Liver (tissue), 9 donors: ENCODE data around the gene ZNF83. TPM values are rescaled to one million over a fixed set of nuclear protein-coding genes. Genes with fewer than 3 reads are reported as not detected.

Experiments
- DNase-seq: peaks from one replicate; pipeline ENCODE4 v3.0.0-alpha.2; 2017; ENCODE audit warnings: low spot score
- H3K27ac ChIP-seq, 2 donors: one replicate each; pipeline ENCODE4 v1.7.0; 2013; ENCODE audit warnings: inconsistent platforms in 2 of 2, low read length in 2 of 2, control low read depth in 1 of 2, low read depth in 1 of 2, mild to moderate bottlenecking in 1 of 2
- H3K27me3 ChIP-seq, 4 donors: one replicate each; pipeline versions ENCODE4 v1.6.1 to v1.7.0; 2013; ENCODE audit warnings: low read length in 3 of 4, inconsistent platforms in 1 of 4, mild to moderate bottlenecking in 1 of 4, moderate library complexity in 1 of 4; ENCODE audit not compliant: control insufficient read depth in 4 of 4, insufficient read depth in 4 of 4
- H3K36me3 ChIP-seq, 4 donors: one replicate each; pipeline versions ENCODE4 v1.6.1 to v1.7.0; 2013; ENCODE audit warnings: low read length in 3 of 4, mild to moderate bottlenecking in 3 of 4, low read depth in 1 of 4, moderate library complexity in 1 of 4; ENCODE audit not compliant: control insufficient read depth in 4 of 4, insufficient read depth in 3 of 4
- H3K4me1 ChIP-seq, 4 donors: one replicate each; pipeline versions ENCODE4 v1.6.1 to v1.7.0; 2013; ENCODE audit warnings: low read length in 3 of 4, mild to moderate bottlenecking in 3 of 4, moderate library complexity in 1 of 4; ENCODE audit not compliant: control insufficient read depth in 4 of 4, insufficient read depth in 4 of 4
- H3K4me3 ChIP-seq, 3 donors: one replicate each; pipeline versions ENCODE4 v1.6.1 to v1.7.0; 2013; ENCODE audit warnings: low read length in 3 of 3, control low read depth in 1 of 3, low read depth in 1 of 3, mild to moderate bottlenecking in 1 of 3
- H3K9ac ChIP-seq, 2 donors: one replicate each; pipeline ENCODE4 v1.7.0; 2013; ENCODE audit warnings: low read length in 2 of 2, mild to moderate bottlenecking in 2 of 2, moderate library complexity in 2 of 2, control low read depth in 1 of 2, low read depth in 1 of 2
- H3K9me3 ChIP-seq, 4 donors: one replicate each; pipeline versions ENCODE4 v1.6.1 to v1.7.0; 2013; ENCODE audit warnings: low read length in 3 of 4; ENCODE audit not compliant: control insufficient read depth in 4 of 4
- ATF3 ChIP-seq: IDR thresholded peaks from 2 replicates; pipeline ENCODE4 v1.6.1; 2016; ENCODE audit warnings: antibody characterized with exemption
- EGR1 ChIP-seq, 2 donors: IDR thresholded peaks; 2 replicates each; pipeline ENCODE4 v1.6.1; 2016 to 2018; ENCODE audit warnings: antibody characterized with exemption in 2 of 2, low read depth in 2 of 2
- FOXA1 ChIP-seq: IDR thresholded peaks from 2 replicates; pipeline ENCODE4 v1.6.1; 2016; ENCODE audit warnings: antibody characterized with exemption
- FOXA2 ChIP-seq: IDR thresholded peaks from 2 replicates; pipeline ENCODE4 v1.6.1; 2016; ENCODE audit warnings: antibody characterized with exemption
- GABPA ChIP-seq, 2 donors: IDR thresholded peaks in 1 of 2; conservative IDR thresholded peaks in 1 of 2; 2 replicates each; pipeline ENCODE4 v1.6.1; 2016; ENCODE audit warnings: antibody characterized with exemption in 2 of 2, mild to moderate bottlenecking in 1 of 2, moderate library complexity in 1 of 2
- HNF4A ChIP-seq, 2 donors: conservative IDR thresholded peaks; 2 replicates each; pipeline ENCODE4 v1.6.1; 2016; ENCODE audit warnings: antibody characterized with exemption in 2 of 2, mild to moderate bottlenecking in 2 of 2
- JUND ChIP-seq, 2 donors: IDR thresholded peaks; 2 replicates each; pipeline ENCODE4 v1.6.1; 2016; ENCODE audit warnings: antibody characterized with exemption in 2 of 2
- NR2F2 ChIP-seq: IDR thresholded peaks from 2 replicates; pipeline ENCODE4 v1.6.1; 2016; ENCODE audit warnings: antibody characterized with exemption
- RXRA ChIP-seq, 2 donors: IDR thresholded peaks; 2 replicates each; pipeline ENCODE4 v1.6.1; 2017 to 2018; ENCODE audit warnings: antibody characterized with exemption in 2 of 2, mild to moderate bottlenecking in 1 of 2
- SP1 ChIP-seq: IDR thresholded peaks from 2 replicates; pipeline ENCODE4 v1.6.1; 2018; ENCODE audit warnings: antibody characterized with exemption, mild to moderate bottlenecking
- TAF1 ChIP-seq: conservative IDR thresholded peaks from 2 replicates; pipeline ENCODE4 v1.6.1; 2016; ENCODE audit warnings: antibody characterized with exemption, mild to moderate bottlenecking
- ZBTB33 ChIP-seq: IDR thresholded peaks from 2 replicates; pipeline ENCODE4 v1.6.1; 2016; ENCODE audit warnings: antibody characterized with exemption
- WGBS: extraction: QIAGEN DNeasy Blood & Tissue Kit; methylation state at CpG from one replicate; pipeline ENCODE4 v1.1.7; 2013; 5-methylcytosine and 5-hydroxymethylcytosine counted together
- polyA plus RNA-seq, 2 donors: library from polyadenylated mRNA; stranded (reverse) in 1 of 2; unstranded in 1 of 2; fragments of 200-250 nt in 1 of 2; fragments of >200 nt in 1 of 2; fragmentation: Nextera tagmentation in 1 of 2; extraction: Ambion mirVana in 1 of 2; gene quantifications; one replicate each; pipeline versions ENCODE4 v1.2.1 to v1.2.3, GENCODE V29; 2013 to 2015
- total RNA-seq, 2 donors: library from RNA; depleted of rRNA; stranded (reverse); fragments of >200 nt; gene quantifications; one replicate each; pipeline ENCODE4 v1.2.3, GENCODE V29; 2014
- TF ChIP-seq, protein P1 (sequence below): IDR thresholded peaks from 2 replicates; pipeline ENCODE4 v1.6.1; 2016; ENCODE audit warnings: antibody characterized with exemption, mild to moderate bottlenecking
- TF ChIP-seq, protein P2 (sequence below): fragments of 150-350 bp; IDR thresholded peaks from 2 replicates; pipeline ENCODE4 v1.5.1; 2017; ENCODE audit warnings: improper control_type of control experiment, low read depth, low read length; ENCODE audit not compliant: missing input control
- donor health status: healthy.
- donor health status: healthy.
- donor health status: healthy.
- donor health status: healthy.
- donor health status: healthy.

Gene ZNF83
- total and polyA plus RNA-seq, 4 donors, result 2.7 to 19.8 (median 5.9) TPM

GRCh38 chr19:52665027-52665426 lies 26.9 kb upstream of the ZNF83 start:
- peaks cover under 1 to 15% (median 4%) of the 10 kb centered on the region in 4 donors for H3K9me3 ChIP-seq
- no peak overlapping the region for H3K9ac ChIP-seq
- no peak overlapping the region for H3K27ac ChIP-seq
- 93% methylated on average over 4 of the region's 4 CpGs for WGBS
- no peaks in the 10 kb centered on the region for H3K36me3 ChIP-seq
- TF ChIP-seq TAF1 (no peak), FOXA2 (no peak), FOXA1 (no peak), ATF3 (no peak), NR2F2 (no peak), JUND (IDR thresholded peaks at IDR 0.05) (no peak), HNF4A (conservative IDR thresholded peaks at IDR 0.05) (no peak), EGR1 (IDR thresholded peaks at IDR 0.05; ENCODE audit: low read depth in 2 of 2) (no peak), ZBTB33 (no peak)
- TF ChIP-seq, protein P1, sequence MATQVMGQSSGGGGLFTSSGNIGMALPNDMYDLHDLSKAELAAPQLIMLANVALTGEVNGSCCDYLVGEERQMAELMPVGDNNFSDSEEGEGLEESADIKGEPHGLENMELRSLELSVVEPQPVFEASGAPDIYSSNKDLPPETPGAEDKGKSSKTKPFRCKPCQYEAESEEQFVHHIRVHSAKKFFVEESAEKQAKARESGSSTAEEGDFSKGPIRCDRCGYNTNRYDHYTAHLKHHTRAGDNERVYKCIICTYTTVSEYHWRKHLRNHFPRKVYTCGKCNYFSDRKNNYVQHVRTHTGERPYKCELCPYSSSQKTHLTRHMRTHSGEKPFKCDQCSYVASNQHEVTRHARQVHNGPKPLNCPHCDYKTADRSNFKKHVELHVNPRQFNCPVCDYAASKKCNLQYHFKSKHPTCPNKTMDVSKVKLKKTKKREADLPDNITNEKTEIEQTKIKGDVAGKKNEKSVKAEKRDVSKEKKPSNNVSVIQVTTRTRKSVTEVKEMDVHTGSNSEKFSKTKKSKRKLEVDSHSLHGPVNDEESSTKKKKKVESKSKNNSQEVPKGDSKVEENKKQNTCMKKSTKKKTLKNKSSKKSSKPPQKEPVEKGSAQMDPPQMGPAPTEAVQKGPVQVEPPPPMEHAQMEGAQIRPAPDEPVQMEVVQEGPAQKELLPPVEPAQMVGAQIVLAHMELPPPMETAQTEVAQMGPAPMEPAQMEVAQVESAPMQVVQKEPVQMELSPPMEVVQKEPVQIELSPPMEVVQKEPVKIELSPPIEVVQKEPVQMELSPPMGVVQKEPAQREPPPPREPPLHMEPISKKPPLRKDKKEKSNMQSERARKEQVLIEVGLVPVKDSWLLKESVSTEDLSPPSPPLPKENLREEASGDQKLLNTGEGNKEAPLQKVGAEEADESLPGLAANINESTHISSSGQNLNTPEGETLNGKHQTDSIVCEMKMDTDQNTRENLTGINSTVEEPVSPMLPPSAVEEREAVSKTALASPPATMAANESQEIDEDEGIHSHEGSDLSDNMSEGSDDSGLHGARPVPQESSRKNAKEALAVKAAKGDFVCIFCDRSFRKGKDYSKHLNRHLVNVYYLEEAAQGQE, result no peak
- no peaks in the 10 kb centered on the region for H3K4me1 ChIP-seq
- no peaks in the 10 kb centered on the region for H3K27me3 ChIP-seq
- DNase-seq, result no peak
- no peak overlapping the region for H3K4me3 ChIP-seq

GRCh38 chr19:52664461-52664860 lies 26.3 kb upstream of the ZNF83 start:
- no peak overlapping the region for H3K9ac ChIP-seq
- no peak for TF ChIP-seq TAF1
- H3K4me1 ChIP-seq, result no peaks in the 10 kb centered on the region
- H3K27me3 ChIP-seq, result no peaks in the 10 kb centered on the region
- 81% methylated on average over 5 of the region's 5 CpGs for WGBS
- no peak overlapping the region for H3K27ac ChIP-seq
- H3K4me3 ChIP-seq, result no peak overlapping the region
- no peaks in the 10 kb centered on the region for H3K36me3 ChIP-seq
- peaks cover 0 to 13% (median 4%) of the 10 kb centered on the region in 4 donors for H3K9me3 ChIP-seq
- DNase-seq, result peak; percentile 35

- DNase-seq, result no peak
- Histone ChIP-seq H3K4me3 (no peak overlapping the region), H3K27me3 (no peaks in the 10 kb centered on the region), H3K9ac (no peak overlapping the region), H3K36me3 (no peaks in the 10 kb centered on the region), H3K27ac (no peak overlapping the region), H3K9me3 (peaks cover 0 to 16% (median 6%) of the 10 kb centered on the region in 4 donors), H3K4me1 (no peaks in the 10 kb centered on the region)
- WGBS, result 79% methylated on average over 3 of the region's 3 CpGs
- TF ChIP-seq, protein P2, sequence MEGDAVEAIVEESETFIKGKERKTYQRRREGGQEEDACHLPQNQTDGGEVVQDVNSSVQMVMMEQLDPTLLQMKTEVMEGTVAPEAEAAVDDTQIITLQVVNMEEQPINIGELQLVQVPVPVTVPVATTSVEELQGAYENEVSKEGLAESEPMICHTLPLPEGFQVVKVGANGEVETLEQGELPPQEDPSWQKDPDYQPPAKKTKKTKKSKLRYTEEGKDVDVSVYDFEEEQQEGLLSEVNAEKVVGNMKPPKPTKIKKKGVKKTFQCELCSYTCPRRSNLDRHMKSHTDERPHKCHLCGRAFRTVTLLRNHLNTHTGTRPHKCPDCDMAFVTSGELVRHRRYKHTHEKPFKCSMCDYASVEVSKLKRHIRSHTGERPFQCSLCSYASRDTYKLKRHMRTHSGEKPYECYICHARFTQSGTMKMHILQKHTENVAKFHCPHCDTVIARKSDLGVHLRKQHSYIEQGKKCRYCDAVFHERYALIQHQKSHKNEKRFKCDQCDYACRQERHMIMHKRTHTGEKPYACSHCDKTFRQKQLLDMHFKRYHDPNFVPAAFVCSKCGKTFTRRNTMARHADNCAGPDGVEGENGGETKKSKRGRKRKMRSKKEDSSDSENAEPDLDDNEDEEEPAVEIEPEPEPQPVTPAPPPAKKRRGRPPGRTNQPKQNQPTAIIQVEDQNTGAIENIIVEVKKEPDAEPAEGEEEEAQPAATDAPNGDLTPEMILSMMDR, result no peak
- no peak for TF ChIP-seq RXRA (IDR thresholded peaks at IDR 0.05)
- TF ChIP-seq ATF3, result no peak
- TF ChIP-seq SP1, result no peak
- no peak for TF ChIP-seq HNF4A (conservative IDR thresholded peaks at IDR 0.05)
- TF ChIP-seq, protein P1, result no peak
- TF ChIP-seq EGR1 (IDR thresholded peaks at IDR 0.05; ENCODE audit: low read depth in 2 of 2), result no peak
- no peak for TF ChIP-seq NR2F2
- no peak for TF ChIP-seq GABPA (IDR thresholded peaks at IDR 0.05 in 1 of 2, conservative IDR thresholded peaks at IDR 0.05 in 1 of 2)
These were observed 24.5 kb upstream of the ZNF83 start for GRCh38 chr19:52662631-52663030.
